ENCODE measurements around the gene NT5C2.
"Not testable (repeated sequence)": the region's sequence is repeated elsewhere in the genome, so short reads cannot be mapped to it uniquely, and the experiment has no call there.

NT5C2 gene

DNA sequence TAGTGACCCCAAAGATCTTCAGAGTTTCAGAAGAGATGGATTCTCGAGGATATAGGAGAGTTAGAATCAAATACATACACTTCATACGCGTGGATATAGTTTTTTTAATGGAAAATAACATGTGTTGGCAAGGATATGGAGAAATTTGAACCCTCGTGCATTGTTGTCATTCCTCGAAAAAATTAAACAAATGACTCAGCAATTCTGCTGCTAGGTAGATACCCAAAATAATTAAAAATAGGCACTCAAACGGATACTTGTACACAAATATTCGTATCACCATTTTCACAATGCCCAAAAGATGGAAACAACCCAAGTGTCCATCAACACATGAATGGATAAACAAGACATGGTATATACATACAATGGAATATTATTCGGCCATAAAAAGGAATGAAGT, 5.6 kb upstream of the NT5C2 start:
- no peak for DNase-seq

GRCh38 chr10:103197903-103198302, 4.8 kb upstream of the NT5C2 start:
- DNase-seq: no peak

DNA sequence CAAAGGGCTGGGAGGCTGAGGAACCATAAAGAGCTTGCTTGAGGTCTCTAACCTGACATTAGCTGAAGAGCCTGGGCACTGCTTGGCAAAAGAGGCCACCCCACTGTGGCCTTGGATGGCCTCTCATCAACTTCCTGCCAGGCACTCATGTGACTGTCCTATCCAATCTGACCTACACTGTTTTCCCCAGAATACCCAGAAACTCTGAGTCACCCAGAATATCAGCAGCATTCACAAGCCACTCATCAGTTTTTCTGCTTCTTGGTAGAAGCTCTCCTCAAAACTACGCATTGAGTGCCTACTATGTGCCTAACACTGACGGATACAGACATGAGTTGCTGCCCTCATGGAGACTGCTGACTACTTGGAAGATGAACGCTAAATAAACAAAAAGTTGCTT, 4.1 kb upstream of the NT5C2 start:
- peak; percentile 7 to 66 for DNase-seq

- no peak for DNase-seq
Measured at GRCh38 chr10:103196516-103196915, 3.4 kb upstream of the NT5C2 start.

GRCh38 chr10:103193820-103194529, 903 bp upstream of the NT5C2 start:
- peak in 1 of 2 donors; percentile 18 for DNase-seq

- DNase-seq: peak; percentile 57 to 70
Measured at GRCh38 chr10:103192451-103193106, 493 bp downstream of the NT5C2 start.

GRCh38 chr10:103192089-103192450, 1.0 kb downstream of the NT5C2 start:
- no peak for DNase-seq

GRCh38 chr10:103191198-103191597, 1.9 kb downstream of the NT5C2 start:
- not testable (repeated sequence) for DNase-seq

DNA sequence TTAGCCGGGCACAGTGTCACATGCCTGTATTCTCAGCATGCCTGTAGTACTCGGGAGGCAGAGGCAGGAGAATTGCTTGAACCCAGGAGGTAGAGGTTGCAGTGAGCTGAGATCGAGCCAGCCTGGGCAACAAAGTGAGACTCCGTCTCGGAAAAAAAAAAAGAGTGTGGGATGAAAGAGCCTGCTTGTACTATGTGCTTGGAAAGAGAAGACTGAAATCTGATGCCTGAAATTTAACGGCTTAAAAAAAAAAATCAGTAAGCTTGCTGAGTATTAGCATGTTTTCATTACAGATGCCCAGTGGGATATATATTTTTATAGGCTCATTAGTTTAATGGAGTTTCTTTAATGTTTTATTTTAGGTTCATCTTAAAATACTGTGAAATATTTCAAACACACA, 4.2 kb downstream of the NT5C2 start:
- no peak for DNase-seq

DNA sequence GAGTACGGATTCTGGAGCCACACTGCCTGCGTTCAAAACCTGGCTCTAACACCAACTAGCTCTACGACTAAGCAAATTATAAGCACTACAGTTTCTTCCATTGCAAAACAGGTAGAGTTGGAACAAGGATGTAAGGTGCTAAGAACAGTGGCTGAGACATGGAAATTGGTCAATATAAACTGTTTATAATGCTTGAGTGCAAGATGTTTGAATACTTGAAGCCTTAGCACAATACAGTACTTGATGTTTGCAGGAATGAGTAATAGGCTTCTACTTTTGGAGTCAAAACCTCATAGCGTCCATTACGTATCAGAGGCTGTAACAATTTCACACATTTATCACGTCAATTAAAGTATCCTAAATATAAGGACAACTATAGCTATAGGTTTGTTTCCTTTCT, 6.9 kb downstream of the NT5C2 start:
- DNase-seq: no peak

- DNase-seq: no peak
Measured at GRCh38 chr10:103184615-103185014, 8.5 kb downstream of the NT5C2 start.

GRCh38 chr10:103183991-103184451, 9.1 kb downstream of the NT5C2 start:
- DNase-seq: not testable (repeated sequence)

DNA sequence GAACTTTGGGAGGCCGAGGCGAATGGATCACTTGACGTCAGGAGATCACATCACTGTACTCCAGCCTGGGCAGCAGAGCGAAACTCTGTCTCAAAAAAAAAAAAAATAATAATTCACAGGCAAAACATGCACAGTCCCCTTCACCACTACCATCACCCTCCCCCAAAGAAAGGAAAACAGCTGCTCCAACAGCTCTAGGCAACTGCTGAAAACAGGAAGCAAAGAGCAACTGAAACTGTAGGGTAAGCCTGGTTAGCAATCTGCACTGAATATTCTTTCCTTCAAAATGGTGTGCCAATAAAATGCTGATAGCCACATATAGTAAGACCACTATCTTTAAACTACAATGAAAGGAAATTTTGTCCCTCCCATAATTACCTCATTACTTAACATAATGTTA, 11.8 kb downstream of the NT5C2 start:
- peak in 1 of 2 donors; percentile 39 for DNase-seq

DNA sequence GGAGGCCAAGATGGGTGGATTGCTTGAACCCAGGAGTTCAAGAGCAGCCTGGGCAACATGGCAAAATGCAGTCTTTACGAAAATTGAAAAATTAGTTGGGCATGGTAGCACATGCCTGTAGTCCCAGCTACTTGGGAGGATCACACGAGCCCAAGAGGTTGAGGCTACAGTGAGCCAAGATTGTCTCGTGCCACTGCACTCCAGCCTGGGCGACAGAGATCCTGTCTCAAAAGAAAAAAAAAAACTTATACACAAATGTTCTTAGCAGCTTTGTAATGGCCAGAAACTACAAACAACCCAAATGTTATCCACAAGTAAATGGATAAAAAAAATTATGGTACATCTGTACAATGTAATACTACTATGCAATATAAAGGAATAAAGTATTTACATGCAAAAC, 12.6 kb downstream of the NT5C2 start:
- DNase-seq: no peak

DNA sequence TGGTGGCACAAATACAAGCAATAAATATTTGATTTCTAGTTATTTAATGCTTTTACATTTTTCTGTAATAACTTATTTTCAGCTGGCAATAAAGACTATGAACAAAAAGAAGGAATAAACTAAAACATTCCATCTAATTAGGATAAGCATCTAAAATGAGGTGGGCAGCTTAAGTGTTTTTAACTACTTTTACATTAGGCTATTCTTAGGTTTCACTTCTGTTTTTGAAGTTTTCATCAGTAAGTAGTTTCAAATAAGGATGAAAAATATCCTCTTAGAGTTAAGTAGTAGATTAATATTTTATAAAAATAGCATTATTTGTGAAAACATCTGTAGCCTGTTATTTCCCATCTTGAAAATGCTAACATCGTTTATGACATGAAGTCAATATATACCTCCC, 15.9 kb downstream of the NT5C2 start:
- DNase-seq: no peak

DNA sequence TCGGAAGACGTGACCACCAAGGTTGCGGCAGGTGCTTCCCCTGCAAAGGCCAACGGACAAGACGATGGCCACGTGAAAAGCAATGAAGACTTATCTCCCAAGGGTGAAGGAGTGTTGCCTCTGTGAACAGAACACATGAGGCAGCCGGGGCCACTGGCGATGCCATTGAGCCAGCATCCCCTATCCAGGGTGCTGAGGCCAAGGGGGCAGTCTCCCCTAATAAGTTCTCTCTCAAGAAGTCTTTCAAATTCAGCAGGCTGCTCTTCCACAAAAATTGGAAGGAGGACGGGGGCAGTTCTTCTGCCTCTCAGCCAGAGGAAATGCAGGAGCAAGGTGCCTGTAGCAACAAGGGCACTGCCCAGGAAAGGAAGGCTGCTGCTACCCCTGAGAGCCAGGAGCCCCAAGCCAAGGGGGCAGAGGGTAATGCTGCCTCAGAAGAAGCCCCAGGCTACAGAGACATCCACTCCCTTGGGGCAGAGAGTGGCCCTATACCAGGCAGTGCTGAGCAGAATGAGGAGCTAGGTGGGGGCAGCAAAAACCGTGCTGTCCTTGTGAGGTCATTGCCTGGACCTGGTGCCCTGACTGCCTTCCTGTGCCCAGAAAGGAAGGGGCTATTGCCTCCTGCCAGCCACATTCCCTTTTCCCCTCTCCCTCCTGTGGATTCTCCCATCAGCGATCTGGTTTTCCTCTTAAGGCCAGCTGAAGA, 17.3 kb downstream of the NT5C2 start:
- DNase-seq: no peak

- not testable (repeated sequence) for DNase-seq
Measured at GRCh38 chr10:103174324-103174723, 18.7 kb downstream of the NT5C2 start.

- DNase-seq: no peak
Measured at GRCh38 chr10:103171278-103171677, 21.8 kb downstream of the NT5C2 start.

GRCh38 chr10:103168438-103168837, 24.6 kb downstream of the NT5C2 start:
- DNase-seq: no peak

DNA sequence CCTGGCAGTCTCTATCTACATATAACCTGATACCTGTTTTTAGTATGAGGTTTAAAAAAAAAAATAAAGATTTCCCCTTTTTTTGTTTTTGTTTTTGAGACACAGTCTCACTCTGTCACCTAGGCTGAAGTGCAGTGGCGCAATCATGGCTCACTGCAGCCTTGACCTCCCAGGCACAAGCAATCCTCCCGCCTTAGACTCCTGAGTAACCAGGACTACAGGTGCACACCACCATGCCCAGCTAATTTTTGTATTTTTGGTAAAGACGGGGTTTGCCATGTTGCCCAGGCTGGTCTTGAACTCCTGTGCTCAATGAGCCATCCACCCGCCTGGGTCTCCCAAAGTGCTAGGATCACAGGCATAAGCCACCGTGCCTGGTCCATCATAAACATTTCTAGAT, 25.5 kb downstream of the NT5C2 start:
- not testable (repeated sequence) for DNase-seq

- no peak for DNase-seq
Measured at GRCh38 chr10:103166523-103166922, 26.5 kb downstream of the NT5C2 start.

- DNase-seq: not testable (repeated sequence)
Measured at GRCh38 chr10:103163766-103164403, 29.2 kb downstream of the NT5C2 start.

DNA sequence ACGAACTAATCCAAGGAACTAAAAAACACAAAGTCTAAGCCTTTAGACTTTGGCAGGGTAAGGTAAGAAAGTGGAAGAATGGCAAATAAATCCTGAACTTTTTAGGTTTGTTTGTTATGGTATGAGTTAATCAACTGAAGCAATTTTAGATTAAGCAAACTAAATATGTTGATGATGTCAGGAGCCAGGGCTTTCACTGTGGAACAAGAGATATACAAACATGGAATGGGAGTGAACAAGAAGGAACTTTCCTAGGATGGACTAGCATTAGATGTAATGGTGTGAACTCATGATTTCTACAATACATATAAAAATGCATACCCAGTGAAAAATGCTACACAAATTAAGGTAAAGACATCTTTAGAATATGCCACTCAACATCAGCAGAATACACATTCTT, 35.8 kb downstream of the NT5C2 start:
- DNase-seq: no peak
